SK-N-SH (cell line): ENCODE results near the gene PFDN5.
A peak's percentile ranks its signal among the peaks of the same experiment; 100 is the strongest.

Source experiments
- EP300 ChIP-seq, 2 experiments: IDR thresholded peaks; 2 replicates each; pipeline versions ENCODE4 v1.4.0 to v1.6.1; 2012; ENCODE audit warnings: borderline replicate concordance in 1 of 2, low read depth in 1 of 2, low read length in 1 of 2
- MXI1 ChIP-seq: IDR thresholded peaks from 2 replicates; pipeline ENCODE4 v1.6.1; 2012; ENCODE audit warnings: mild to moderate bottlenecking, low read depth, low read length, improper control_type of control experiment
- RAD21 ChIP-seq: IDR thresholded peaks from 2 replicates; pipeline ENCODE4 v1.6.1; 2012; ENCODE audit warnings: mild to moderate bottlenecking, low read length
- RCOR1 ChIP-seq: fragments of 150-350 bp; IDR thresholded peaks from 2 replicates; pipeline ENCODE4 v1.6.1; 2017; ENCODE audit warnings: antibody characterized with exemption, low read length
- RXRA ChIP-seq: IDR thresholded peaks from 2 replicates; pipeline ENCODE4 v1.4.0; 2012; ENCODE audit warnings: low read depth, mild to moderate bottlenecking, borderline replicate concordance
- TAF1 ChIP-seq: IDR thresholded peaks from 2 replicates; pipeline ENCODE4 v1.6.1; 2012; ENCODE audit warnings: low read depth, mild to moderate bottlenecking, low read length, moderate library complexity, borderline replicate concordance
- TEAD4 ChIP-seq: IDR thresholded peaks from 2 replicates; pipeline ENCODE4 v1.4.0; 2012; ENCODE audit warnings: mild to moderate bottlenecking, borderline replicate concordance; ENCODE audit not compliant: insufficient read depth
- TF ChIP-seq, protein P1 (sequence below): fragments of 200-600 bp; sonication (generic); IDR thresholded peaks from 2 replicates; pipeline ENCODE4 v1.6.1; 2017; ENCODE audit warnings: antibody characterized with exemption, mild to moderate bottlenecking, moderate library complexity
- TF ChIP-seq, protein P2 (sequence below): IDR thresholded peaks from 2 replicates; pipeline ENCODE4 v1.6.1; 2012; ENCODE audit warnings: mild to moderate bottlenecking, low read depth, low read length, moderate library complexity

DNA sequence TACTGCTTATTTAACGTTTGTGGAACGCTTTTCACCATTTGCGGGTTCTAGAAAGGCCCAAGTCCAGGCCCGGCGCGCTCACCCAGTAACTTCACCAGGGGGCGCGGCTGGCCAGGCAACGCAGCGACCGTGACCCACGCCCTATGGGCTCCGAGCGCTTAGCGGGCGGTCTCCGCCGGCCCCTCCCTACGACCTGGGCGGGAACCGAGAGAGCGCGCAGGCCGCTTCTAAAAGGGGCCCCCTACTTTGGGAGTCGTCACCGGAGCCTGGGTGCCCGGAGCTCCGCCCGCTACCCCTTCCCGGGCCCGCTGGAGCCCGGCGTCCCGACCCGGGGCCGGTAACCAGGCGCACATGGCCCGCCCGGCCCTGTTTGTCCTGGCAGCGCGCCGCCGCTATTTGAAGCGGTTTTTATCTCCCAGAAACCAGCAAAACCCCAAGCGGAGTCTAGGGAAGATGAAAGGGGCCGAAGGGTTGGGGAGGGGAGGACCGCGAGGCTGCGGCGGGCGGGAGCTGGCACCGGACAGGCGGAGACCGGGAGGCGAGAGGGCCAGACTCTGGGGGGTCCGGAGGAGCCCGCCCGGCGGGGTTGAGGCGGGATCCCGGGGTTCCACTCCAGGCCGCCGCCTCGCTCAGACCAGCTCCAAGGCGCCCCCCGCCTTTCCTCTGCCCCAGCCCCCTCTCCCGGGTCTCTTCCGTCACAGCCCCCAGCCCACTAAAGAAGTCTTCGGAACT lies 29.6 kb downstream of the PFDN5 start:
- TF ChIP-seq, protein P1, sequence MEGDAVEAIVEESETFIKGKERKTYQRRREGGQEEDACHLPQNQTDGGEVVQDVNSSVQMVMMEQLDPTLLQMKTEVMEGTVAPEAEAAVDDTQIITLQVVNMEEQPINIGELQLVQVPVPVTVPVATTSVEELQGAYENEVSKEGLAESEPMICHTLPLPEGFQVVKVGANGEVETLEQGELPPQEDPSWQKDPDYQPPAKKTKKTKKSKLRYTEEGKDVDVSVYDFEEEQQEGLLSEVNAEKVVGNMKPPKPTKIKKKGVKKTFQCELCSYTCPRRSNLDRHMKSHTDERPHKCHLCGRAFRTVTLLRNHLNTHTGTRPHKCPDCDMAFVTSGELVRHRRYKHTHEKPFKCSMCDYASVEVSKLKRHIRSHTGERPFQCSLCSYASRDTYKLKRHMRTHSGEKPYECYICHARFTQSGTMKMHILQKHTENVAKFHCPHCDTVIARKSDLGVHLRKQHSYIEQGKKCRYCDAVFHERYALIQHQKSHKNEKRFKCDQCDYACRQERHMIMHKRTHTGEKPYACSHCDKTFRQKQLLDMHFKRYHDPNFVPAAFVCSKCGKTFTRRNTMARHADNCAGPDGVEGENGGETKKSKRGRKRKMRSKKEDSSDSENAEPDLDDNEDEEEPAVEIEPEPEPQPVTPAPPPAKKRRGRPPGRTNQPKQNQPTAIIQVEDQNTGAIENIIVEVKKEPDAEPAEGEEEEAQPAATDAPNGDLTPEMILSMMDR = peak; percentile 75
- TF ChIP-seq TAF1 = peak; percentile 64; the same call in 1 of the 2 replicates
- no peak for TF ChIP-seq TEAD4
- TF ChIP-seq RCOR1 = peak; percentile 55; the same call in 1 of the 2 replicates
- peak; percentile 77 for TF ChIP-seq MXI1
- no peak for TF ChIP-seq EP300 (IDR thresholded peaks at IDR 0.05; ENCODE audit: borderline replicate concordance in 1 of 2, low read depth in 1 of 2, low read length in 1 of 2)
- no peak for TF ChIP-seq RXRA
- TF ChIP-seq RAD21 = peak; percentile 89
- TF ChIP-seq, protein P2, sequence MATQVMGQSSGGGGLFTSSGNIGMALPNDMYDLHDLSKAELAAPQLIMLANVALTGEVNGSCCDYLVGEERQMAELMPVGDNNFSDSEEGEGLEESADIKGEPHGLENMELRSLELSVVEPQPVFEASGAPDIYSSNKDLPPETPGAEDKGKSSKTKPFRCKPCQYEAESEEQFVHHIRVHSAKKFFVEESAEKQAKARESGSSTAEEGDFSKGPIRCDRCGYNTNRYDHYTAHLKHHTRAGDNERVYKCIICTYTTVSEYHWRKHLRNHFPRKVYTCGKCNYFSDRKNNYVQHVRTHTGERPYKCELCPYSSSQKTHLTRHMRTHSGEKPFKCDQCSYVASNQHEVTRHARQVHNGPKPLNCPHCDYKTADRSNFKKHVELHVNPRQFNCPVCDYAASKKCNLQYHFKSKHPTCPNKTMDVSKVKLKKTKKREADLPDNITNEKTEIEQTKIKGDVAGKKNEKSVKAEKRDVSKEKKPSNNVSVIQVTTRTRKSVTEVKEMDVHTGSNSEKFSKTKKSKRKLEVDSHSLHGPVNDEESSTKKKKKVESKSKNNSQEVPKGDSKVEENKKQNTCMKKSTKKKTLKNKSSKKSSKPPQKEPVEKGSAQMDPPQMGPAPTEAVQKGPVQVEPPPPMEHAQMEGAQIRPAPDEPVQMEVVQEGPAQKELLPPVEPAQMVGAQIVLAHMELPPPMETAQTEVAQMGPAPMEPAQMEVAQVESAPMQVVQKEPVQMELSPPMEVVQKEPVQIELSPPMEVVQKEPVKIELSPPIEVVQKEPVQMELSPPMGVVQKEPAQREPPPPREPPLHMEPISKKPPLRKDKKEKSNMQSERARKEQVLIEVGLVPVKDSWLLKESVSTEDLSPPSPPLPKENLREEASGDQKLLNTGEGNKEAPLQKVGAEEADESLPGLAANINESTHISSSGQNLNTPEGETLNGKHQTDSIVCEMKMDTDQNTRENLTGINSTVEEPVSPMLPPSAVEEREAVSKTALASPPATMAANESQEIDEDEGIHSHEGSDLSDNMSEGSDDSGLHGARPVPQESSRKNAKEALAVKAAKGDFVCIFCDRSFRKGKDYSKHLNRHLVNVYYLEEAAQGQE = no peak
